ENCODE measurements around the gene CDS2.
"Not testable (repeated sequence)": the region's sequence is repeated elsewhere in the genome, so short reads cannot be mapped to it uniquely, and the experiment has no call there.

Gene CDS2

GRCh38 chr20:5090191-5090590 lies 36.6 kb upstream of the CDS2 start:
- TF ChIP-seq CTCF (IDR thresholded peaks at IDR 0.05; ENCODE audit: control extremely low read depth, extremely low read depth, low read depth, missing control alignments), result no peak
- DNase-seq (ENCODE audit: extremely low spot score), result peak; percentile 48
- ChIA-PET CTCF (interaction anchor here (1.0 to 5.4 kb wide), 3 partner anchors 11 to 31 kb away, joined by 3 to 32 read pairs (median 3); no protein-coding TSS in a partner anchor), POLR2A (no interaction called here)

GRCh38 chr20:5091902-5092301 lies 34.9 kb upstream of the CDS2 start:
- no peak for DNase-seq (ENCODE audit: extremely low spot score)
- ChIA-PET CTCF (interaction anchor here (0.7 to 5.4 kb wide), 4 partner anchors 9 to 332 kb away, joined by 3 to 32 read pairs (median 4); no protein-coding TSS in a partner anchor), POLR2A (no interaction called here)
- no peak for TF ChIP-seq CTCF (IDR thresholded peaks at IDR 0.05; ENCODE audit: control extremely low read depth, extremely low read depth, low read depth, missing control alignments)

- TF ChIP-seq CTCF (IDR thresholded peaks at IDR 0.05; ENCODE audit: control extremely low read depth, extremely low read depth, low read depth, missing control alignments), result no peak
- CTCF ChIA-PET, result interaction anchor here (1.0 to 5.4 kb wide), 3 partner anchors 8 to 104 kb away, joined by 3 to 32 read pairs (median 4); no protein-coding TSS in a partner anchor
- POLR2A ChIA-PET, result no interaction called here
Measured at GRCh38 chr20:5092765-5093339, 34.0 kb upstream of the CDS2 start.

GRCh38 chr20:5095454-5095853 lies 31.4 kb upstream of the CDS2 start:
- TF ChIP-seq CTCF (IDR thresholded peaks at IDR 0.05; ENCODE audit: control extremely low read depth, extremely low read depth, low read depth, missing control alignments), result no peak
- ChIA-PET CTCF (interaction anchor here (1.3 to 1.7 kb wide), 4 partner anchors 8 to 97 kb away, joined by 3 to 6 read pairs (median 4); no protein-coding TSS in a partner anchor), POLR2A (interaction anchor here (0.6 kb wide), 1 partner anchor 142 kb away, joined by 3 read pairs; no protein-coding TSS in a partner anchor)
- no peak for DNase-seq (ENCODE audit: extremely low spot score)

More at GRCh38 chr20:5092765-5093339, 34.0 kb upstream of the CDS2 start:
- no peak for DNase-seq (ENCODE audit: extremely low spot score)

- CTCF ChIA-PET, result interaction anchor here (1.2 to 1.7 kb wide), 5 partner anchors 8 to 96 kb away, joined by 3 to 6 read pairs (median 4); no protein-coding TSS in a partner anchor
- no peak for TF ChIP-seq CTCF (IDR thresholded peaks at IDR 0.05; ENCODE audit: control extremely low read depth, extremely low read depth, low read depth, missing control alignments)
- POLR2A ChIA-PET, result interaction anchor here (0.6 kb wide), 1 partner anchor 143 kb away, joined by 3 read pairs; no protein-coding TSS in a partner anchor
- no peak for DNase-seq (ENCODE audit: extremely low spot score)
Measured at GRCh38 chr20:5095931-5096330, 30.9 kb upstream of the CDS2 start.

- ChIA-PET CTCF (interaction anchor here (1.2 to 1.7 kb wide), 5 partner anchors 9 to 96 kb away, joined by 3 to 6 read pairs (median 4); no protein-coding TSS in a partner anchor), POLR2A (no interaction called here)
- DNase-seq (ENCODE audit: extremely low spot score), result no peak
- TF ChIP-seq CTCF (IDR thresholded peaks at IDR 0.05; ENCODE audit: control extremely low read depth, extremely low read depth, low read depth, missing control alignments), result no peak
Measured at GRCh38 chr20:5096463-5096862, 30.3 kb upstream of the CDS2 start.

- POLR2A ChIA-PET; DNase-seq (ENCODE audit: extremely low spot score): not testable (repeated sequence)
- CTCF ChIA-PET, result interaction anchor here (0.9 to 5.4 kb wide), 12 partner anchors 9 to 690 kb away, joined by 3 to 77 read pairs (median 4); no protein-coding TSS in a partner anchor
Measured at GRCh38 chr20:5099009-5099408, 27.8 kb upstream of the CDS2 start.

- POLR2A ChIA-PET, result interaction anchor here (0.7 kb wide), 1 partner anchor 1197 kb away, joined by 3 read pairs; no protein-coding TSS in a partner anchor
- CTCF ChIA-PET, result interaction anchor here (0.8 to 5.4 kb wide), 27 partner anchors 8 to 532 kb away, joined by 3 to 77 read pairs (median 4); partner anchors contain the start of gene PCNA
- DNase-seq (ENCODE audit: extremely low spot score), result not testable (repeated sequence)
Measured at GRCh38 chr20:5099909-5100308, 26.9 kb upstream of the CDS2 start.

All from GM10248 (cell line).